Measurements from ENCODE around the gene BLVRB.

DNA sequence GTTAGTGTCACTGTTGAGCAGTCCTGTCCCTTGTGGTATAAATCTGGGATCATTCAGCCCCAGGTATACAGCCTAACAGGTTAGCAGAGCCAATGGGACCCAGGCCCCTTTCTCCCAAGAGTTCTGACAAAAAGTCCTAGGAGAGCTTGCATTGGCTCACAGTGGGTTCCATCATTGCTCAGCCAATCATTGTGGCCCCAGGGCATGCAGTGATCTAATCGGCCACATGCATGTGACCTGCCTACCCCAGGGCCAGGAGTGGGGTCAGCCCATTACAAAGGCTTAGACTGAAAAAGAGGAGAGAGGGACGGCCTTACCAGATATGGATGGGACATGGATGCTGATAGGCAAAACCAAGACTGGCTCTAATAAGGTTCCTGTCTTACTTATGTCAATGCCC is 42.3 kb upstream of the BLVRB start:
- TF ChIP-seq EZH2 (IDR thresholded peaks at IDR 0.05; ENCODE audit: insufficient read depth, poor library complexity, severe bottlenecking) (no peak), EZH2phosphoT487 (IDR thresholded peaks at IDR 0.05; ENCODE audit: insufficient read depth, low read depth) (no peak)

Measured in GM23248 (cell line).